ENCODE data around the gene NADK2.

The NADK2 gene

DNA sequence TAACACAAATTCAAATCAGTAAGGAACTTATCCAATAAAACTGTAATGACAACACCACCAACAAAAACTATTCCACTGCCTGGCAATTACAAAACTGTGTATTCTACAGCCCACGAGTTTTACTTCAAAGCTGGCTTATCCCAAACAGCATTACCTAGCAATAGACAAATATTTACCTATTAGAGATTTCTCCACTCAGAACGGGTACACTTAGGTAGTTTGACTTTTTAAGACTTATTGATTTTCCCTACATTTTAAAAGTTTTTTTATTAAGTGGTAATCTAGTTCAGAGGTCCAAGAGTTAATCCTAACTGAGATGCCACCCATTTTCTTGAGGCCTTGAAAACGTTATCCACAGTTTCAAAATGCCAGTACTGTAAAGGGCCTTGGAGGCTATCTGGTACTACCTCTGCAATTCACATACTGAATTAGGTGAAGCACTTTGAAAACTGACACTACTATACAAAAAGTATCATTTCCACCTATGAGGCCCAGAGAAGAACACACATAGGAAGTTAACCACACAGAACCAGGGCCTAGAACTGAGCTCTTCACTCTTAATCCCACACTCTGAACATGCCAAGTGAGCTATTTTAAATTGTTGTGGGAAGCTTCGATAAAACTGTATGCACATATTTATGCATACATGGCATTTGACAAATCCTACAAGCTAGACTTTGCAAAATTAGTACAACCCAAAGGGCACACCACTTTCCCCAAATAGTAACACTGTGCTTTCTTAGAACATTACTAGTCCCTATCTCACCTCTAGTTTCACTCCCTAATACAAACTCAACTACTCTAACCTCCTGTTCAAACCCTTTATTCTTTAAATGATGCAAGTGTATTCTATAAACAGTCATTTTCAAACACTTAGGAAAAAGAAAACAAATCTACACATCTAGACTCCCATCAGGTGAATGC lies 2.1 kb downstream of the NADK2 start:
- no peak for FAIRE-seq
- no peak for DNase-seq (ENCODE audit: insufficient read length, low spot score)
- no peak for TF ChIP-seq POLR2A (IDR thresholded peaks at IDR 0.05; ENCODE audit: low read depth, low read length)

- no peak for TF ChIP-seq POLR2A (IDR thresholded peaks at IDR 0.05; ENCODE audit: low read depth, low read length)
- FAIRE-seq, result no peak
- no peak for DNase-seq (ENCODE audit: insufficient read length, low spot score)
These were observed 3.0 kb downstream of the NADK2 start for GRCh38 chr5:36238502-36239295.

DNA sequence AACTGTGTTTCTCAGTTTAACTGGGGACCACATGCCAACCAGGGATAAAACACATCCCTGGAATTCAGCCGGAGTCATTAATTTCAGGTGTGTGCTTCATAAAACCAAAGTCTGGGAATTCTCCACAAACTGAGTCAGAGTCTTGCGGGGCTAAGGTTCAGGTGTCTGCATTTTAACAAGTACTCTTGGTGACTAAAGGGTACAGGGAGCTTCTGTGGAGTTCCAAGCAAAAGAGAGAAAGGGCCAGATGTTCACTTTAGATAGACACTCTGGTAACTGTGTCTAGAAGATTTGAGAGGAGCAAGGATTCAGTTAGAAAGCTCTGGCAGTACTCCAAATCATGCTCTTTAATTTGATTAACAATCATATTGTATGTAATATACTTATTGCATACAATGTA lies 4.0 kb downstream of the NADK2 start:
- DNase-seq (ENCODE audit: insufficient read length, low spot score) (no peak), FAIRE-seq (peak; percentile 48)
- TF ChIP-seq POLR2A (IDR thresholded peaks at IDR 0.05; ENCODE audit: low read depth, low read length), result no peak

DNA sequence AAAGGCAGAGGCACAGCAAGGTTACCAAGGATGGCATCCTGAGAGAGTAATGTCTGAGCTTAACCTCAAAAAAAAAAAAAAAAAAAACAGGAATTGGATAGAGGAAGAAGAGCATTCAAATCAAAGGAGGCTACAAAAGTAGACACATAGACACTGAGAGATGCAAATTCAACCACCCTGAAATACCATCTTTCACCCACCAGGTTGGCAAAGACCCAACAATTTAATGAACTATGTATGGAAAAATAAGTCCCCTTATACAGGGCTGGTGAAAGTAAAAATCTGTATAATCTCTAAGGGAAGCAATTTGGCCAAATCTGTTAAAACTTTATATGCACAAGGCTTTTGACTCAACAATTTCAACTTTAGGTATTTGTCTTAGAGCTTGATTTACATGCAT lies 4.9 kb downstream of the NADK2 start:
- FAIRE-seq (peak; percentile 52), DNase-seq (ENCODE audit: insufficient read length, low spot score) (no peak)
- TF ChIP-seq POLR2A (IDR thresholded peaks at IDR 0.05; ENCODE audit: low read depth, low read length), result no peak

GRCh38 chr5:36232533-36232932 lies 9.2 kb downstream of the NADK2 start:
- peak; percentile 58 for FAIRE-seq
- no peak for TF ChIP-seq POLR2A (IDR thresholded peaks at IDR 0.05; ENCODE audit: low read depth, low read length)
- no peak for DNase-seq (ENCODE audit: insufficient read length, low spot score)

DNA sequence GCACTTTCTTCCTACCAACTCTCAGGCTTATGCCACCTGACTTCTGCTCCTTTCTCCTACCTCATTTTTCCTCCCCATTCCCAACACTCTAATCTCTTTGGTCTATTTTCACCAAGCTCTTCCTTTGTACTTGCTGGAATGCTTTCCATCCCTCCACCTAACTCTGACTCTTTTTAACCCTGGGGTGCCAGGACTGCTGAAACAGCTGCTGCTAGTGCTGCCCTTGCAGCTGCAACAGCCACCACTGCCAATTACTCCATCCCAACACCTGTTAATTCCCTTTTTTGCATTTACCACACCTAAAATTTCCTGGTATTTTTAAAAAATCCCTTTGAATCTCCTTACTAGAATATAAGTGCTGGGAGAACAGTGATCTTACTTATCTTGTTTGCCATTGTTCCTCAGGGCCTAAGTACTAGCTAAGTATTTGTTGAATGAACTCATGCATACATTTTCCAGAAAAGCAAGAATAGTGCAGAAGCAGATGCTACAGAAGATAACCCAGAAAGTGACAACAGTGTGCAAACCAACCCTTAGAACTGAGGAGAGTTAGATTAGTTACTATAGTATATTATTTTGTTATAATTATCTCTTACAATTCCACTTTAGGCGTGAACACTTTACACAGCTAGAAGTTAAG lies 11.5 kb downstream of the NADK2 start:
- DNase-seq (ENCODE audit: insufficient read length, low spot score) (no peak), FAIRE-seq (peak; percentile 11)
- no peak for TF ChIP-seq POLR2A (IDR thresholded peaks at IDR 0.05; ENCODE audit: low read depth, low read length)

DNA sequence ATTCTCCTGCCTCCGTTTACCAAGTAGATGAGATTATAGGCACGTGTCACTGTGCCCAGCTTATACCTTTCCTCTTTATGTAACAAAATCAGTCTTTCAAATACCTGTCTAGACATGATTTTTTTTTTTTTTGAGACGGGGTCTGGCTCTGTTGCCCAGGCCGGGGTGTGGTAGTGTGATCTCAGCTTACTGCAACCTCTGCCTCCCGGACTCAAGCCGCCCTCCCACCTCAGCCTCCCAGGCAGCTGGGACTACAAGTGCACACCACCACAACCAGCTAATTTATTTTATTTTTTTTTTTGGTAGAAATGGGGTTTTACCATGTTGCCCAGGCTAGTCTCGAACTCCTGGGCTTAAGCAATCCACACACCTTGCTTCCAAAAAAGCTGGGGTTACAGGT lies 13.2 kb downstream of the NADK2 start:
- no peak for FAIRE-seq

GRCh38 chr5:36227046-36227445 lies 14.7 kb downstream of the NADK2 start:
- FAIRE-seq (no peak), DNase-seq (ENCODE audit: insufficient read length, low spot score) (no peak)
- no peak for TF ChIP-seq POLR2A (IDR thresholded peaks at IDR 0.05; ENCODE audit: low read depth, low read length)

More for the DNA sequence above, 13.2 kb downstream of the NADK2 start:
- no peak for TF ChIP-seq POLR2A (IDR thresholded peaks at IDR 0.05; ENCODE audit: low read depth, low read length)
- DNase-seq (ENCODE audit: insufficient read length, low spot score), result no peak

GRCh38 chr5:36222620-36223019 lies 19.1 kb downstream of the NADK2 start:
- TF ChIP-seq POLR2A (IDR thresholded peaks at IDR 0.05; ENCODE audit: low read depth, low read length), result no peak
- DNase-seq (ENCODE audit: insufficient read length, low spot score) (no peak), FAIRE-seq (no peak)

DNA sequence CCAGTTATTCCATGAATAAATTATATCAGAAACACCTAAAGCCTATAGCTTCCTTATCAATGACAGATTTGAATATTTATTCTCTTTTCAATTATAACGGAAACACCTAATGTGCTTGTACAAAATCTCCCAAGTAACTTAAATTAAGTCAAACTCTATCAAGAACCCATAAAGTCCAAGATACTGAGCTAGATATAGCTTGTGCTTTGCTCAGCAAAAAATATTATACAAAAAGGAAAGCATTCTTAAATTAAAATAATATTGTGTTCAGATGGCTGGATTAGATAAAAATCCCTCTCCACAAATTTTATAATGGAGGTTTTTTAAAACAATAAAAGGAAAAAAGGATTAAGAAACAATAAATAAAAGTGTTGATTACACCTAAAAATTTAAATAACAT lies 23.7 kb downstream of the NADK2 start:
- FAIRE-seq (no peak), DNase-seq (ENCODE audit: insufficient read length, low spot score) (no peak)

DNA sequence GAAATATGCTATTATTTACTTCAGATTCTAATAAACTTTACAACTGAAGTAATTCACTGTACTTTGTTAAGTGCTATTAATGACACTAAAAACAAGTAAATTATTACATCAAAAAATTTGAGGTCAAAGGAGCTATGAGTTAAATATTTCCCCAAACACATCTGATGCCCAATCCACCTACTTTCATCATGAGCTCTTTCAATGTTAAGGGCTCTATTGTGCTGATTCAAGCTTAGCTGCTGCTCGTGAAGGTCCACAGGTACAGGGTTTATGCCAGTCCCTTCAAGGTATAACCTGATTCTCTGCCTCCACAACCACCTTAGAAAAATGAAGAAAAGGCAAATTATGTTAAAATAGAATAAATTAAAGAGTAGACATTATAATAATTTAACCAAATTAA lies 24.2 kb downstream of the NADK2 start:
- TF ChIP-seq POLR2A (IDR thresholded peaks at IDR 0.05; ENCODE audit: low read depth, low read length), result no peak
- DNase-seq (ENCODE audit: insufficient read length, low spot score) (no peak), FAIRE-seq (no peak)

More for the DNA sequence above, 23.7 kb downstream of the NADK2 start:
- no peak for TF ChIP-seq POLR2A (IDR thresholded peaks at IDR 0.05; ENCODE audit: low read depth, low read length)

GRCh38 chr5:36215910-36216309 lies 25.8 kb downstream of the NADK2 start:
- DNase-seq (ENCODE audit: insufficient read length, low spot score) (no peak), FAIRE-seq (peak; percentile 65)
- TF ChIP-seq POLR2A (IDR thresholded peaks at IDR 0.05; ENCODE audit: low read depth, low read length), result no peak

- DNase-seq (ENCODE audit: insufficient read length, low spot score) (no peak), FAIRE-seq (no peak)
- TF ChIP-seq POLR2A (IDR thresholded peaks at IDR 0.05; ENCODE audit: low read depth, low read length), result no peak
These were observed 27.3 kb downstream of the NADK2 start for GRCh38 chr5:36214436-36214835.

GRCh38 chr5:36209664-36210063 lies 32.1 kb downstream of the NADK2 start:
- FAIRE-seq (no peak), DNase-seq (ENCODE audit: insufficient read length, low spot score) (no peak)
- no peak for TF ChIP-seq POLR2A (IDR thresholded peaks at IDR 0.05; ENCODE audit: low read depth, low read length)
